NCI-H510A treated with DMSO at 0.1 percent for 48 hours (cell line): ENCODE measurements around the gene IPPK.

ENCODE experiments used
- DNase-seq: peaks from one replicate; lab custom pipeline; 2025; lab: John Stamatoyannopoulos, UW

The IPPK gene

DNA sequence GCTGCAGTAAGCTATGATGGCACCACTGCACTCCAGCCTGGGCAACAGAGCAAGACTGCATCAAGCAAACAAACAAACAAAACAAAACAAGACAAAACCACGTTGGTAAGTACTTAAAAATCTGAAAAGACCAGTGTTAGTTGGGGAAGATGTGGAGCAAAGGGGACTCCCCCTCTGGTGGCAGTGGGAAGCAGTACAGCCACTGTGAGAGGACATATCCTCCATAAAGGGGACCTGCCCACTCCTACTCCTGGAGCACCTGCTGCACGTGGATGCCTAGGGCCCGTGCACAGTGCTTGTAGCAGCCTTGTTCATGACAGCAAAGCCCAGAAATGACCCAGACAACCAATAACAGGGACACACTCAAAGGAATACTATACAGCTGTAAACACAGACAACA, 17.0 kb upstream of the IPPK start:
- no peak for DNase-seq

DNA sequence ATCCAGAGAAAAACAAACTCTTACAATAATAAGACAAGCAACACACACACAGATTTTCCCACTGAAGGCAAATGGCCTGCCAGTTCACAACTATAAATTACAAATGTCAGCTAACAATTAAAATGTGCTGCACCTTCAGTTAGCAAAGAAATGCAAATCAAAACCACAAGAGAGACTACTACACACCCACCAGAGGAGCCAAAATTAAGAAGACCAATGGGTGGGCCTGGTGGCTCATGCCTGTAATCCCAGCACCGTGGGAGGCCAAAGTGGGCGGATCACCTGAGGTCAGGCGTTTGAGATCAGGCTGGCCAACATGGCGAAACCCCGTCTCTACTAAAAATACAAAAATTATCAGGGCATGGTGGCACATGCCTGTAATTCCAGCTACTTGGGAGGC, 15.1 kb upstream of the IPPK start:
- no peak for DNase-seq

DNA sequence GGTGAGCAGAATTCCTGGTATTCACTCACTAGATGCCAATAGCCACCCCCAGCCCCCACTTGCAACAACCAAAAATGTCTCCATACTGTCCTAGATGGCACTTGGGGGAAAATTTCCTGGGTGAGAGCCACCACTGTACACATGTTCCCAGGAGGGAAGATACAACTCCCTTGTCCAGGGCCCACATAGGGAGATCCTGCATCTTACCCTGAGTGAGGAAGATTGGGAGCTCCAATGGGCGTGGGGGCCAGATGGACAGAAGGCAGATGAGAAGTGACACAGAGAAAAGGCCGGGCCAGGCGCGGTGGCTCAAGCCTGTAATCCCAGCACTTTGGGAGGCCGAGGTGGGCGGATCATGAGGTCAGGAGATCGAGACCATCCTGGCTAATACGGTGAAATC, 12.3 kb upstream of the IPPK start:
- no peak for DNase-seq

DNA sequence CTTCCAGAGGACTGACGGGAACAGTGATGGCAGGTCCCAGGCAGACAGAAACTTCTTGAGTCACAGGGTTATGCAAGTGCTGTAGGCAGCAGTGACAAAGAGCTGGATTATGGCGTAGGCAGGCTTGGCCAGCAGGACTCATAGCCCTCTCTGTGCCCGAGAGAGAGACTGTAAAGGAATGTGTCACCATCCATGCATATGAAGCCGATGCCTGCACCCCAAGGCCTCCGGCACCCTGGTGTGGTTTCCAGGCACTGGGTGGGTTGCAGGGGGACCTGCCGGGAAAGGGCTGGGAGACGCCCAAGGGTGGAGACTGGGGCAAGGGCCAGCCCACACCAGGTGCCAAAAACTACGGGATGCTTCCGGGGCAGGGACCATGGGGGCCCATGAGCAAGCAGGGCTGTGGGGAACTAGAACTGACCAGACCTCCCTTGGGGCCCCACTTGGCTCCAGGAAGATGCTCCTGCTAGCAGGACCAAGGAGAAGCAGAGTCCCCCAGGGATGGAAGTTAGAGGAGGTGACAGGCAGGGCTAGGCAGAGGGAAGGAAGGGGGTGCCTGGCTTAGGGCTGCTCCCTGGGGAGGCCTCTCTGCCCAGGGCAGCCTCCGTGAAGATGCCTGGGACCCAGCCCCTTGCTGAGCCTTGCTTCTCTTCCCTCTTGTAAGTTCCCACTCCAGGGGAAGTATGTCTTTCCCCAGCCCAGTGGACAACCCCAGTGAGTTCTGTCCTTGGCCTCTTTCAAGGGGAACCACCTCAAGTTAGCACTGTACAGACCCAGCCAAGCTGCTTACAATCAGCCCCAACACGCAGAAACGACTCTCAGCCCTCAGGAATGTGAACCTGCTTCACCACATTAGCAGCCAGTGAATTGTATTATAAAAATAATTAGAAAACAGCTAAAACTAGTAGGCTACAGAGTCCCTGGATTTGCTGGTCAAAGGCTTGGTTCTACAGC, 10.5 kb upstream of the IPPK start:
- DNase-seq: no peak

DNA sequence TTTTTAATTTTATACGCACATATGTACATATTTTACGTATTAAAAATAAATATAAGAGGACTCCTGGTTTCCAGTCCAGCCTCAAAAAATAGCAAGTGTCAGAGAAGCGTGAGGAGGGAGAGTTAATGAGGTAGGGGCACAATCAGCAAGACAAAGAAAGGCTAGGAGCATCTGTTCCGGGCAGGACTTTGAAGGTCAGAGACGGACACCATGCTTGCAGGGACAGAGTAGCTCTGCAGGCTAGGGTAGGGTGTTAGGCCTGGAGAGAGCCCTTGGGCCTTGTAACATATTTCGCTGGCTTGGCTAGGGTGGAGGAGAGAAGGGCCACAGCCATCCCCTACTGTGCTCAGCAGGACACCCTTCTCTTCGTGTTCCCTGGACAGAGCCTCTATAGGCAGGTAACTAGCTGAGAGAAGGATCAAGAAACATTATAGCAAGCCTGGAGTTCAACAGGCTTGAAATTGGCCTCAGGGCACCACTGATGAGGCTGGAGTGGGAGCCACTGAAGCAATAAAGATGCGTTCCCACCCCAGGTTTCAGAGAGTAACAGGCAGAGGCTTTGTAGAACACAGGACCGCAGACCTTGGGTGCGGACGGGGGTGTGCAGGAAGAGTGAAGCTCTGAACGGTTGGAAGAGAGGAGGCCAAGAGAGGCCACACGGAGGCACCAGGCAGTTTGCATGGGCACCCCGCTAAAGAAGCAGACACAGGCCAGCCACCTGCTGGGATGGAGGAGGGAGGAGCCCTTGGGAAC, 9.7 kb upstream of the IPPK start:
- DNase-seq: no peak

DNA sequence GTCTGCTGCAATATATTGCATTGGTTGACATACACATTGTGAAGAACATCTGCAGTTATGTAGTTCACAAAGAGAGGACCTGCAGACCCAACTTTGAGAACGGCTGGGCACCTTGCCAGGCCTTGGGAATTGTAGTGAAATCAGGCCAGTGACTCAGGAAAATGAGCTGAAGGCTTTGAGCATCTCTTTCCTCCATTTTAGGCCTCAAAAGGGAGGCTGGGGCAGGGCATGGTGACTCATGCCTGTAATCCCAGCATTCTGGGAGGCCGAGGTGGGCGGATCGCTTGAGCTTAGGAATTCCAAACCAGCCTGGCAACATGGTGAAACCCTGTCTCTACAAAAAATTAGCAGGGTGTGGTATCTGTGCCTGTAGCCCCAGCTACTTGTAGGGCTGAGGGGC, 1.4 kb upstream of the IPPK start:
- DNase-seq: no peak

DNA sequence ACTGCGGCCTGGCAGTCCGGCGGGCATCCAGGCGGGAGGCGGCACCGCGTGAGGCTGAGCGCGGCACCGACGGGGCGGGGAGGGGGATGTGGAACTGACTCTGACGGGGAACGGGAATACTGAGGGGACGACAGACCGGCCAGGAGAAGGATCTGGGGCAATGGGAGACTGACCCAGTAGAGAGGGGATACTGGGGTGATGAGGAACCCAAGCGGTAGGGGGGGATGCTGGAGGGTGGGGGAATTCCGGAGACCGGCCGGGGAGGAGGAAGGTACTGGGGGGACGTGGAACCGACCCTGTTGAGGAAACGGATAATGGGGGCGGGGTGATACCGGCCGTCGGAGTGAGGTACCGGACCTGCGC, 423 bp downstream of the IPPK start:
- DNase-seq: no peak

DNA sequence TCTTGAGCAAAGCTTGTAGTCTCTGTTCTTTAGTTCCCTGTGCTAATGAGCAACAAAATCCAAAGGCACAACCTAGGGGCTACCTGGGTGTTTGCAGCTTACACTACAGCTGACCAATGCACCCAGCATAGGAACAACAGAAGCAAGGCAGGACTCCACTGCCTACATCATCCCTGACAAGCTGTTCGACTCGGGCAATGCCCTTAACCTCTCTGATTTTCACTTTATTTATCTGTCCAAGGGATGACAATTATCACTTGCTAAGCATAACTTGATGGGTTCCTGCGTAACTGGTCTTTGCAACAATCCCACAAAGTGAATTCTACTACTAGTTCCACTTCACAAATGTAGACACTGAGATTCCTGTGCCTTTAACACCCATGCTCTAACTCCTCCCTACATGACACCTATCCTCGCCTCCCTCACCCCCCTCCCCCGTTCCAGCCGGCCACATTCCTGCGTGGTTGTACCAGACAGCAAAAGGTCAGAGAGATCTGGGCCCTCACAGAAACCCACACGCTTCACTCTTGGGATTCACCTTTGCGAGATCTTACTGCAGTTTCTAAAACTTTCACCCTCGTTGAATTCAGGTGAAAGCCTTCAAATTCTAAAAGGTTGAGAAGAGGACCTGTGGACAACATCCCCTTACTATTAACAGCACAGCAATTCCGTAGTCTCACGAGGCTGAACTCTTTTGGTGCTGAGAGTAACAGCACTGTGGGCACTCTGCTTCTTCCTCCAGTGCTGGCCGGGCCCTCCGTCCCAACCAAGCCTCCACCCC, 995 bp downstream of the IPPK start:
- no peak for DNase-seq

DNA sequence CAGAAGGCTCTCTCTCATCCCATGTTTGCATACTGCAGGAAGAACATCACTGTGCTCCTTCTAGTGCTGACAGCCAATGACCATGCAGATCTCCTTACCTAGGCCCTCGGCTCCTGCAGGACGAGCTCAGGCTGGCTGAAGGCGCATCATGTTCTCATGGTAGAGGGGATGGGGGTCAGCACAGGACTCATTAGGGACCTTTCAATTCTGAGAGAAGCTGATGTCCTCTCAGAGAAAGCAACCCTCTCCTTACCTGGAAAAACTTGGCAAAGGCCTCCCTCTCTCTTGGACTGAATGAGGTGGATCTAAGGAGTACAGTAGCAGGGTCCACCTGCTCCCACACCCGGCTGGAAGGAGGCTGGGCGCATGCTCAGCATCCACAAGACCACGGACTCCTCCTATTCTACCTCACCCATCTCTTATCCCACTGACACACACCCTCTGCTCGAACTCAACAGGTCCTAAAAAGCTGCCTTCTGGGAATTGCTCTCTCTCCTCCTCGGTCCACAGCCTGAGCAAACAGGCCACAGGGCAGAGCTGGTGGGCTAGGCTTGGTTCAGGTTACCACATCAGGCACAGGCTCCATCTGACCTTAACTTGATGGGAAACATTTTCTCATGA, 2.9 kb downstream of the IPPK start:
- no peak for DNase-seq

DNA sequence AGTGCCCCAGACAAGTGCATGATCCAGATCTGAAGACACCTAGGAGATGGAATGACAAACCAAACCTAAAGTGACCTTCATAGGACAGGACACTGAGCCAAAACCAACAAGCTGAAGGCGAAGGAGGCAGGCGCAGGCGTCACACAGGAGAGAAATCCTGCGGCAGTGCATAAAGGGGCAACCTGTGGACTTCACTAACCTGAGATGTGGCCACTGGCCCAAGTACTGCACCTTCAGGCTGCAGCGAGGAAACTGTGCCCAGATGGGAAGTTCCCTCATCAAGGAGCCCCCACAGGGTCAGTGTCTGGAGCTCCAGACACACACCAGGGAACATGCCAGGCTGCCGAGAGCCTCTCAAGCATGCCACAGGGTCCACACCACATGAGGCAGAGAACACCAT, 3.7 kb downstream of the IPPK start:
- no peak for DNase-seq

DNA sequence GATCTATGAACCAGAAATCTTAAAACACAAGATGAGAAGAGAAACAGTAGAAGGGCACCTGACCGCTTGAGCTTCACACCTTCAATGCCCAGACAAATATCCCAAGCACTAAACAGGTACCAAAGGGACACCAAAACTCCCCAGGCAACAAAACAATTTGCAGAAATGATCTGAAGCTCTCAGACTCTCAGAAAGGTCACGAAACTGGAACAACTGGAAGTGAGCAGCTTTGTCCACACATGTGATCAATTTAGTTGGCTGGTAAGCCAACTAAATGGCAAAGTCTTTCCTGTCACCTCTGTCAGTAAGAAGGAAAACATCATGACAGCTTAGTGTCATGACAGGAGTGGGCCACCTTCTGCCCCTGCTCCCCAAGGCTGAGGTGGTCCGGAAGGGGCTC, 4.1 kb downstream of the IPPK start:
- no peak for DNase-seq

DNA sequence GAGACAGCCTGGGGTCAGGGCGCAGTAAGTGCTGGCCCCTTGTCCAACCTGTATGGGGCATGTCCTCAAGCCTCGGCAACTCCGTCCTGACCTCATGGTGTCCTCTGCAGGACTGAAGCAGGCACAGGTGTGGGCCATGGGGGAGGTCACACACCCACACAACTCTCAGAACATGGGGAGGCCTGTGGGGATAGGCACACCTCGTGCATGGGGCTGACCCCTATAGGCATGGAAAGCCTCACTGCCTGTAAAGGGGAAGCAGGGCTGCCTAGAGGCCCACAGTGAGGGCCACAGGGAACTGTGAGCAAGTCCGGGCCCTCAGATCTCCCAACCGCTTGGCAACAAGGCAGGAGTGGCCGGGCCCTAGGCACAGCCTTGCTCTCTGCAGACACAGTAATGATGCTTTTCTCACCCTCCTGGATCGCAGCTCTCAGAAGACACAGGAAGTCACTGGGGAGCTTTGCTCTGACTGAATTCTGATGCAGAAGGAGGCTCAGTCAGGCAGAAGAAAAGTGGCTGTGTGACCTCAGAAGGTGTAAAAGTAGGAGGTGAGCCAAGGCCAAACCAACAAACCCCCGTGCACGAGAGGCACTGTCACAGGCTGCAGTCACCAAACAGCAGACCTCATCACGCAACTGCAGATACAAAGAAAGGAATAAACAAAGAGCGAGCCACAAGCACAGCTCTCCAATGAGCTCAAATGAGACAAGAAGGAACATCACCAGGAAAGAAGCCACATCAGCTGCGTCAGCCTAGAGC, 5.4 kb downstream of the IPPK start:
- DNase-seq: no peak

DNA sequence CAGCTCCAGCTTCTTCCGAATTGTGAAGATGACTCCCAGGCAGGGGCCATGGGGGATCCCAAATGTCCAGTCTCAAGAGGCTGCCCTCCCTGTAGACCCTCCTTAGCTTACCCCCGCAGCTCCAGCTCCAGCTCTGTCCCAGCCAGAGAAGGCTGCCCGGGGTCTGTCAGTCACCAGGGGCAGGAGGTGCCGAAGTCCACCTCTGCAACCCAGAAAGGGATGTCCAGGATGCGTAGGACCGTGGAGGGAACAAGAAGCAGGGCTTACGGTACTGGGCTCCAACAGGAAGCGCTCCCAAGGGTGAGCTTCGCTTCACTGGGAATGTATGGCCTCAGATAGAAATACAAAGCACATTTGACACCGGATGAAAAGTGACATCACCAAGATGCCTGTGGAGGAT, 6.0 kb downstream of the IPPK start:
- DNase-seq: no peak

DNA sequence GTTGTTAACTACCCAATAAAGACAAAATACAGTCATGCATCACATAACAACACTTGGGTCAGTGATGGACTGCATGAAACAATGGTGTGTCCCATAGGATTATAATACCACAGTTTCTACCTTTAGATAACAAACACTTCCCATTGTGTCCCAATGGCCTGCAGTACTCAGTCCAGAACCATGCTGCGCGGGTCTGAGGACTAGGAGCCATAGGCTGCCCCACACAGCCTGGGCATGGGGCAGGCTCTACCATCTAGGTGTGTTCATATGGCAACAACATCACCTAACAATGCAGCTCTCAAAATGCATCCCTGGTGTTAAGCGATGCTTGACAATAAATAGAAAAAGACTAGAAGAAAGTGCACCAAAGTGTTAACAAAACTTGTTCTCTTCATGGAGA, 6.8 kb downstream of the IPPK start:
- no peak for DNase-seq

DNA sequence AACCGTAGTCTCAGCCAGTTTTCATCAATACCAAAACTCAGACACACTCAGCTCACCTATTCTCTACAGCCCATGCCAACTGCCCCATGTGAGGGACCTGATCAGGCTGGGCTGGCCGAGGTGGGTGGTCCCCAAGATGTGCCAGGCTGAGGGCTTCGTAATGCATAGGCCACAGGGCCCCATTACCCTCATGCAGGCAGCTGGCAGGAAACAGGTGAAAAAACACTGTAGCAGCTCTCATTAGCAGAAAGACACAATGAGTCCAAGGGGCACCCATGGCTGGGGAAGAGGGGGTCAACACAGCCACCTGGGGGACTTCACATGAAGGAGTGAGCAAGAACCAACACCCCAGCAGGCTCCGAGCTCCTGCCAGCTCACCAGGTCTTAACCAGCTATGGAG, 8.2 kb downstream of the IPPK start:
- DNase-seq: no peak

DNA sequence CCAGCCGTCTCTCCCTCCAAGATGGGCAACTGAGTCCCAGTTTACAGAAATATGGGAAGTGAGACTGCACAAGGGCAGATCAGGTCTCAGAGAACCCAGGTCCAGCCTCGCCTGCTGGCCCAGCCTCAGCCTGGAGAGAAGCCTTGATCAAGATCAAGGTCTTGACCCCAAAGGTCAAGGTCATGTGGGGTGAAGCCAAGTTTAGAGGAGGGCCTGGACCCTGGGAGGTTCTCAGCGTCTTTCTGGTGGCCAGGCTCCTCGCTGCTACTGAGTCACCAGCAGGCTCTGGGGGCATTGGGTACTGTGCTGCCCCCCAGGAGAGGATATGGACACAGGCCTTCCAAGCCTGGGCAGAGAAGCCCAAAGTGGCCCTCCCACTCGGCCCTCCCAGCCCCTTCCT, 8.8 kb downstream of the IPPK start:
- DNase-seq: no peak

DNA sequence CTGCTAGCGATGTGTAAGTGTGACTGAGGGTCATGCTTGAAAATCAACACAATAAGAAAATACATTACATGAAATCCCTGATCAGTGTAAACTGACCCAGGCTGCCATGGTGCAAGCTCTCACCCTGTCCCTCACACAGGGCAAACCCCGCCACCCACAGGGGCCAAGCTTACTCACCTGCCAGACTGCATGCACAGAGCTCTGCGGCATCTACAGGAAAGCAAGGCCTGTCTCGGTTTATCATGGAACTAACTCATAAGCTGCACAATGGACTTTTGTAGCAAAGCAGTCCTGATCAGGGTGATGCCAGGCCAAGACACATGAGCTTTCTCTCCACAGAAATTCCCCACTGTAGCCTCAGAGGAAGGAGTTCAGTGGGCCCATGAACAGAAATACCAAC, 9.7 kb downstream of the IPPK start:
- no peak for DNase-seq

DNA sequence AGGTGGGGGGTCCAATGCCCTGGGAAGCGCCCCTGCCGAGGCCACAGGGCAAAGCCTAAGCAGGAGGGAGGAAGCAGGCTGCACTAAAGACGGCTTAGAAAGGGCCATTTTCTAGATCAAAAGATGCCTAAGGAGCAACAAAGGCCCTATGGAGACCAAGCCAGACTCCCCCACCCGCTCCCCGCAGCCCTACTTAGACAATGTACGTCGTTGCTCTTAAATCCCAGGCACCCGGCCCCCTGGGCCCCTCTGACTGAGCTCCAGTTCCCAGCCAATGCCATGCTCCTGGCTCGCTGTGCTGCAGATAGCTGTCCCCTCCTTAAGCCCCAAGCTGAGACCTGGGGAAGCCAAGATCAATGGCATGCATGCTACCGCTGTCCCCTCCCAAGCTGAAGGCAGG, 10.3 kb downstream of the IPPK start:
- no peak for DNase-seq

DNA sequence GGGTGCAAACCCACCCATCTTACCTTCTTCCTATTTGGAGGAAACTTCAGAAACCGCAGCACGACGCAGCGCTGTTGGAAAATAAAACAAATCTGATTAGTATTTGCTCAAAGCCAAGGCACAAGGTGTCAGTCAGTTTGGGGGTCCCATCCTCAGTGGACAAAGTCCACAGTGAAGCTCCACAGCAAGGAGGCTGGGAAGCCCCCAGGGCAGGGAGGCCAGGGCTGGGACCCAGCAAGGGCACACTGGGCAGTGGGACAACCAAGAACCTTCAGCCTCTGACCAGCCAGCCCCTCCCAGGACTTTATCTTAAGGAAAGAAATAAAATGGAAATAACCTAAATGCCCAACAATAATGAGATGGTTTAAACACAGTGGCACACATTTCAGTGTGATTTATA, 11.3 kb downstream of the IPPK start:
- no peak for DNase-seq

DNA sequence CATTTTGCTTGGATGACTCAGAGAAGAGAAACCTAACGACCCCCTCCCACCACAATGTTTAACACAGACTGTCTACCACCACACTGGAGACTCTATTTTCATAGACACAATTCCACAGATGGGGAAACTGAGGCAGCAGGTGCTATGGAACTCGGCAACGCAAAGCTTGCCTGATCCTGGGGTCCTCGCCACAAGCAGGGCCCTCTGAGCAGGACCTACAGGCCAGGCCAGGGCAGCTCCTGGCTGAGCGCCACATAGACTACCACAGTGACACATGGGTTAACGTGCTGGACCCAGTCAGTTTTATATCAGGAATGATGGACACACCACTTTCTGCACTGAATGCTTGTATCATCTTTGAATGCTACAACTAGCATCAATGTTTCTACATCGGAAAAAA, 11.8 kb downstream of the IPPK start:
- no peak for DNase-seq

DNA sequence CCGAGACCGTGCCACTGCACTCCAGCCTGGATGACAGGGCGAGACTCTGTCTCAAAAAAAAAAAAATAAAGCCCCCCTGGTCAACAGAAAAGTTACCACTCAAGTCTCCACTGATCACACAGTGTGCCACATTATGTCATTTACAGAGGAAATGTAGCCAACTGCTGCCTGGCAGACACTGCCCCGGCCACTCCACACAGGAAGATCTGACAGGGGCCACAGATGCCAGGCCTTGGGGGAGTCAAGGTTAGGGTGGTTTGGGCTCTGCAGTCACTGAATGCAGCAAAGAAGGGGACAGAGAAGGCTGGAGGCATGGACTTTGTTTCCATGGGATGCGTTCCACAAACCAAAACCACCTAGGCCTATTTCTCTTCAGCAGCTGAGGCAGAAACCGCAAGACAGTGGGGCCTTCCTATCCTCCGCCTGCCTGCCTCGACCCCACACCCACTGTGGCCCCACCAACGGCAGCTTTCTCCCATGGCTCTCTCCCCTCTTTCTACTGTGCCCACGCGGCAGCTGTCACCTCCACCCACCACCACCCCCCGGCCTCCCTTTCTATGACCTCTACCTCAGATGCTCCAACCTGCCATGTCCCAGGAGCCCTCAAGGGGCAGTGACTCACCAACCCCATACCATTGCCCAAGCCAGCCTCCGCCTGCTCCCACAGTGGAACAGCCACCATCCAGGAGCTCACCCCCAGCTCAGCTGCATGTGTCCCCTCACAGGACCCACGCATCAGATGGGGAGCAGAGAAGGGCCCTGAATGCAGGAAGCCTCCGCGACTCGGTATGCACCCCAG, 12.4 kb downstream of the IPPK start:
- DNase-seq: no peak
